Activated CD4-positive, alpha-beta T cell treated with anti-CD3 and anti-CD28 coated beads for 1 hour (primary cell): ENCODE data around the gene RNU7-1.

Experiments used
- DNase-seq: peaks from one replicate; pipeline ENCODE4 v3.0.0-alpha.2; 2020

Gene RNU7-1

GRCh38 chr12:6966351-6966750, 22.7 kb downstream of the RNU7-1 start:
- no peak for DNase-seq

- no peak for DNase-seq
Observed at GRCh38 chr12:6967651-6968100, 24.1 kb downstream of the RNU7-1 start.

GRCh38 chr12:6968426-6968825, 24.8 kb downstream of the RNU7-1 start:
- no peak for DNase-seq

GRCh38 chr12:6970096-6970527, 26.5 kb downstream of the RNU7-1 start:
- no peak for DNase-seq

- no peak for DNase-seq
Observed at GRCh38 chr12:6974180-6974579, 30.6 kb downstream of the RNU7-1 start.

- no peak for DNase-seq
Observed at GRCh38 chr12:6975297-6976032, 31.8 kb downstream of the RNU7-1 start.

GRCh38 chr12:6977653-6978052, 34.0 kb downstream of the RNU7-1 start:
- DNase-seq = no peak

GRCh38 chr12:6978188-6978587, 34.6 kb downstream of the RNU7-1 start:
- DNase-seq = no peak

GRCh38 chr12:6978611-6979011, 35.0 kb downstream of the RNU7-1 start:
- no peak for DNase-seq

GRCh38 chr12:6979021-6979420, 35.4 kb downstream of the RNU7-1 start:
- no peak for DNase-seq

GRCh38 chr12:6979453-6979852, 35.8 kb downstream of the RNU7-1 start:
- no peak for DNase-seq

GRCh38 chr12:6980075-6980474, 36.5 kb downstream of the RNU7-1 start:
- no peak for DNase-seq

GRCh38 chr12:6980740-6981139, 37.1 kb downstream of the RNU7-1 start:
- no peak for DNase-seq

- no peak for DNase-seq
Observed at GRCh38 chr12:6981152-6982052, 37.8 kb downstream of the RNU7-1 start.

GRCh38 chr12:6982532-6982931, 38.9 kb downstream of the RNU7-1 start:
- DNase-seq = no peak

GRCh38 chr12:6987956-6988553, 44.4 kb downstream of the RNU7-1 start:
- DNase-seq = no peak
